ENCODE measurements around the gene MON1A.

MON1A gene

GRCh38 chr3:49886922-49887265, 42.7 kb downstream of the MON1A start:
- no peak for DNase-seq

DNA sequence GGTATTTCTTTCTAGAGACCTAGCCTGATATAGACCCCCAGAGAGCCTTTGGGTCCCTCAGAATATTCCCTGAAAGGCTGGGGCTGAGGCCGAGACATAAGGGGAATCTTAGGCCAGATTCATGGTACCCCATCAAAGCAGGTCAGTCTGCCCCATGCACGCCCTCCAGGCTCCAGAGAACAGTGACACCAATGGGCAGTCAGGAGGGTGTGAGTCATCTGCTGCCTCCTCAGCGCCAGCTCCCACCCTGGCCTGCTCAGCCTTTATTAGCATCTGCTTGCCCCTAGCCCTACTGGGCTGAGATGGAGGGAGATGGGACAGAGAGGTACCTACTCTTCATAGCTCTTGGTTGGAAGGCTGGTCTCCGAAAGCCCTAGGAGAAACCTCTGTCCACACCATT, 45.6 kb downstream of the MON1A start:
- peak in 2 of 3 donors; percentile 30 to 45 for DNase-seq

DNA sequence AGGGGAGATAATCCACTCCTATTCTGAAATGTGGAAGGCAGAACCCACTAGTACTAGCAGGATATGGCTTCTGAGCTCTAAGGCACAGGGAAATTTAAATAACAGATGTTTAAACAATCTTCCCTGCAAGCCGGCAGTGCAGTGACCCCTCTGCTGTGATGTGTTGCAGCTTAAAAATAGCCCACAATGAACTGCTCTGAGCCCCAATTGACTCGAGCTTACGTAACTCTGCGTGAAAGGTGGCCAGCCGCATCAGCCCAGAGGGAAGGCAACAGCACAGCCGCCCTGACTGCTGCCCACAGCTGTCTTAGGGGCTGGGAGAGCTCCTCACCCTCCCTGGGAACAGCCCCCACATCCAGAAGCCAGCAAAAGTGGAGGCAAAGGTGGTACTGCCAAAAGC, 47.4 kb downstream of the MON1A start:
- DNase-seq: no peak

GRCh38 chr3:49880581-49881315, 48.9 kb downstream of the MON1A start:
- no peak for DNase-seq

DNA sequence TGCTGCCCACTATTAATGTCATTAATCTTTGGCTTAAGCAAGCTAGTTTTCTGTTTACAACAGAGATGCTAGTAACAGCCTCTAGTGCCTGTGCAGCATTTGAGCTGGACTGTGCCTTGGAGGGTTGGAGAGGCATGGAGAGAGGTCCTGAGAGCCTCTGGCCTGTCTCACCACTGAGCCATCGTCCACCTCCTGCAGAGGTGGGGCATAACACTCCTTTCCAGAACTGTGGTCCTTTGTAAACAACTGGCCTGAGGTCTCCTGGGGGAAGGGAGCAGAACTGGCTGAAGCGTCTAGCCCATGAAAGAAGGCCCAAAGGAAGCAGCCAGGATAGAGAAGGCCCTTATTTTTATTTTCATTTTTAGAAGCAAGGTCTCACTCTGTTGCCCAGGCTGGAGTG, 49.9 kb downstream of the MON1A start:
- no peak for DNase-seq

DNA sequence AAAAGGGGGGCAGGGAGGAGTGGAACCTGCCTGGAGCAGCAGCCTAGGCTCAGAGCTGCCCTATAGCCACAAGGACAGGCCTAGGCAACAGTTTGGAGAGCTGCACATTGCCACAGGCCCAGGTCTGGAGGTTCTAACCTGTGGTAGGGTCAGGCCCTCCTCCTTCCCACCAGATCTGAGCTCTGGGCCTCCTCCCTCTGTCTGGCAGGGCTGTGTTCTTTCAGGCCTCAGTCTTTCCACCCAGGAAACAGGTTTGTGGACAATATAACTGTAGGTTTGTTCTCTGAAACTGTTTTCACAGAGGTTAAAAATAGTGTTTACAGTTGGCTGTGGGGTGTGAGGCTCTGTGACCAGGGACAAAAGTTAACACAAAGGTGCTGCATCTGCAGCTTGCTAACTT, 50.9 kb downstream of the MON1A start:
- DNase-seq: no peak

GRCh38 chr3:49877716-49878115, 51.9 kb downstream of the MON1A start:
- no peak for DNase-seq

- DNase-seq: no peak
Measured at GRCh38 chr3:49876567-49876966, 53.0 kb downstream of the MON1A start.

DNA sequence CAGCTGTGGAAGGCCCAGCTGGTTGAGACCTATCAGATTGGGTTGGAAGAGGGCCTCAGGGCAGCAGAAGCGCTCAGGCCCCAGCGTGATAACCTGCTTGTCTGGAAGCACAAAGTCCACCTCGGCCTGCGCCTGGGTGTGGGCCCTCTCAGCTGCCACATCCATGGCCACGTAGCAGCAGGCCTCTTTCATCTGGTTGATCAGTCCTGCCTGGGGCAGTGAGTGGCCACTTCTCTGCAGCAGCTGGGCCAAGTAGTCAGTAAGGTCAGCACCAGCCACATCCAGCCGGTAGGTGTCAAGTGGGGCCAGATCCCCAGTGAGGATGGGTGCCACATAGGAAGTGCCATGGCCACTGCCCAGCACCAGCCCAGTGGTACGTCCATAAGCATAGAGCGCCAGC, 56.0 kb downstream of the MON1A start:
- no peak for DNase-seq

DNA sequence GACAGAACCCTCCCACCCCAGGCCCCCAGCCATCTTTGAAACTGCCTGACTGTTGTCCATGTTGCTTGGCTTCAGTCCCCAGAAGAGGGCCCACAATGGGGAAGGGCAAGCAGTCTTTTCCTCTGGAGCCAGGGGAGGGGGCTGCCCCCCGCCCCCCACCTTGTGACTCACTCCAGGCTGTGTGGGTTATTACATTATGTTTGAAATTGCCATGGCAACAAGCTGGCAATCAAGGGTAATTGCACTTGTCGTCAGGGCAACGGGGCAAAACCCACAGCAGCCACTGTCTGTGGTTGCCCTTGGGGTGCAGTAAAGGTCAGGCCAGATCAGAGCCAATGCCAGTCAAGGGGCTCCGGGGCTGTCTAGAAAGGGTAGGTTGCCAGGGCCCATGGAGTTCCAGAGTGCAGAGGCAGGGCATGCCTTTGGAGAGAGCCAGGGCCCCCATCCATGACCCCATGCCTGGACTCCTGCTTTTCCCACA, 56.8 kb downstream of the MON1A start:
- peak; percentile 8 to 32 (median 18) for DNase-seq

- no peak for DNase-seq
Measured at GRCh38 chr3:49871531-49872153, 58.0 kb downstream of the MON1A start.

DNA sequence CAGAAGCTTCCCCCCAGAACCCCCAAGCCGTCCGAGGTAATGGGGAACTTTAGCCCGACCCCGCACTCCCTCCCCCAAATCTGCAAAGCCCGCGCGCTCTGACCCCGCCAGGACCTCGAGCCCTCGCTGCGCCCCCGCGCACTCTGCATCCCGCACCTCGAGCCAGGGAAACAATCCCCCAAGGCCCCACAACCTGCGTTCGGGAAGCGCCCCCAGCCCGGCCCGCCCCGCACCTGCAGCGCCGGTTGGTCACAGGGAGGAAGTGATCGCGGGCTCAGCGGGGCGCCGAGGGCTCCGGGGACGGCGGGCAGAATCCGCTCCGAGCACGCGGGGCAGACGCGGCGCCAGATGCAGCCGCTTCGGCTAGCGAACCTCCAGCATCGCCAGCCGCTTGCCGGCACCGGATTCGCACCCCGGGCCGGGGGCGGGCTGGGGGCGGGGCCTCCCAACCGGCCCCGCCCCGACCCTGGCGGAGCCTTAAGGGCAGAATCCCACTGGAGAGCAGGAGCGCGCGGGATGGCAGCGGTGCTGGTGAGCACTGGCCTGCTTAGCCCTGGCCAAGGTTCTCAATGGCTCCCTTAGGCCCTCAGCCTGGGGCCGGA, 60.0 kb downstream of the MON1A start, which contains the start of gene CAMKV:
Gene CAMKV, minus strand, starts transcription at position 382 of the 602 bp plus-strand sequence. CDS start 7,518 bp downstream, outside the sequence.
- DNase-seq: peak in 2 of 3 donors; percentile 15 to 27

- no peak for DNase-seq
Measured at GRCh38 chr3:49868862-49869466, 60.6 kb downstream of the MON1A start.

DNA sequence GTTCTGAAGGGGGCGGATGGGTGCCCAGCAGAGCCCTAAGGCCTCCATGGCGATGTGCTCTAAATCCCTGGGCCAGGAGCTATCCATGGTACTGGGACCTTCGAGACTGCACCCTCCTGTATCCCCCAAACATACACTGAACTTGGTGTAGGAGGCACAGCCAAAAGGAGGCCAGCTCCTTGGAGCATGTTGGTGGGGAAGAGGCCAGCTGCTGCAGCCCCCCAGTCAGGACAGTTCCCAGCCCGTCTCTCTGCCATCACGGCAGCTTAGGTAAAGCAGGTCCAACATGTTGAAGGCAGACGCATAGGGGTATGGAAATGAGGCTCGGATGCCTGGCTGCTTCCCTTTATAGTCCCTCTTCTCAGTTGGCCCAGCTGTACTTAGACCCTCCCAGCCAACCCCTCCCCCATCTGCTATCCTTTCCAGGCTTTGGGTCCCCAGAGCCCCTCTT, 61.7 kb downstream of the MON1A start:
- peak; percentile 25 to 51 (median 37) for DNase-seq

DNA sequence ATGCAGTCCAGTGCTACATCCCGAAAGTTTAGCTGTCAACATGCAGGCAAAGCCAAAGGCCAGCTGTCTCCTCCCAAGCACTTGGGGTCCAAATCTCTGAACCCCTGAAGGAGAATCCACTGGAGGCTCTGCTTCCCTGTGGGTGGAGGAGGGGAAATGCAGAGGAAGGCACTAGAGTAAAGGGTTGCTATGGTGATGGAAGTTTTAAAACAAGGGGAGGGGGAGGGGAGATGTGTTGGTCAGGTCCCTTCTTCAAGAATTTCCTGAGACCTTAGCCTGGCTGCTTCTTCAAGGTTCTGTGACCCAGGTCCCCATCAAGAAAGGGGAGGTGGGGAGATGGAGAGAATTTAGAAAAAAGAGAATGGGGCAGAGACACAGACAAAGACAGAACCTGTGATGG, 62.2 kb downstream of the MON1A start:
- DNase-seq: no peak

DNA sequence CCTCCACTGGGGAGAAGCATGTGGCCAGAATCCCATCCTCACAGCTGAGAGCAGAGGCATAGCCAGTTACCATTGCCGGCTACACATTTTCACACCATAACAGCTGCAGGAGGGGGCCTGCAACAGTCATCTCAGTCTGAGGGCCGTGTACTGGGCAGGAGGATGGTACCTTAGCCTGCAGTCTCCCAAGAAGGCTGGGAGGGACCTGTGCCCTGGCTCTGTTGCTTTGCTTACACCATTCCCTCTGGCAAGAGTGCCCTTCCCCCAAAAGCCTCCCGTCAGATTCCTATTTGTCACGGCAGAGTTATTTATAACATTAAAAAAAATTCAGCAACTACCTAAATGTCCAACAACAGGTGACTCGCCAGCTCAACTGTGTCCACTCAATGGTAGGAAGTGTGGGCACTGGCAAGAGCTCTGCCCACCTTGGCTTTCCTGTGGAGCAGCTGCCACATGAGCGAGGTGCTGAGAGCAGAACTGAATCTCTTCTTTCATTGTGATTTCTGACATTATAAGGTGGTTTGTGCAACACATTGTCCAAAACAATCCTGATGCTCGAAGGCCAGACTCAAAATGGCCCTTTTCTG, 64.3 kb downstream of the MON1A start:
- no peak for DNase-seq

DNA sequence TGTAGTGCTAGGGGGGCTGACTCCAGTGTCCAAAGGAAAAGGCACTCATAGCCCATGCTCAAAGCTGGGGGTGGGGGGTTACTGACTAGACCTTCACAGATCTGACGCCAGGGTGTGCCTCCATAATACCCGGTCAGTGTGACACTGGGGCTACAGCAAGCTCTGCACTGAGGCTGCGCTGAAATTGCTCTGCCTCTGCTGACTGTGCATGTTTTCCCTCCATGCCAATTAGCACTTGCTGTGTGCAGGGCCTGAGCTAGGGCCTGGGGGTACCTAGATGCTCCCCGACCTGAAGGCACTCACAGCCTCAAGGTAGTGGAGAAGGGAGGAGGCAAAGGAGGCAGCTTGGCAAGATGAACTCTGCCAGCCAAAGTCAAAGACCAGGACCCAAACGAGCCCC, 65.1 kb downstream of the MON1A start:
- DNase-seq: no peak

DNA sequence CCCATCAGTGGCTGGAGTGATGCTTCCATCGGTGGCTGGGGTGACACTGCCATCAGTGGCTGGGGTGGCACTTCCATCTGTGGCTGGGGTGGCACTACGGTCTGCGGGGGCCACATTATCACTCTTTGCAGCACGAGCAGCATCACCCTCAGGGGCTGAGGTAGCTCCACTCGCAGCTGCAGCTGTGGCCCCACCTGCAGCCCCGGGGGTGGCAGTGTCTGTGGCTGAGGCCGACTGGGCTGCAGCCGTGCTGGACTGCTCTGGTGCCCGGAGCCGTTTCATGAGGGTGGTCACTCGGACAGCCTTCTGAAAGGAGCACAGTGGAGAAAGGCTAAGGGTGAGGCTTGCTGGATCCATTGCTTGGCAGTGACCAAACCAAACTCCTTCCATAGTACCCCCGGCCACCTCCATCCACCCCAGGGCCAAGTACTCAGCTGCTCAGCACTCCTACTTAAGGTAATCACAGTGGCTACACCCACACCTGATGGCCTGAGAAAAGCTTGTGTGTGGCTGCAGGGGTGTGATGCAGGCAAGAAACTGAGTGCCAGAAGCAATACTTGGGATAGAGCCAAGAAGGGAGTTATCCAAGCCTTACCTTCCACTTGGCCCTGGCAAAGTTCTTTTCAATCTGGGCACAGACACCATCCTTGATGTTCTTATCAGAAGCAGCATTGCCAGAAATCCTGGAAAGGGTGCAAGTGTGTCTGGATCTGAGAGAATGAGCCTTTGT, 69.9 kb downstream of the MON1A start:
- DNase-seq: no peak

Measured in suppressor macrophage treated with lipopolysaccharide for 1 hour (primary cell).